WERI-Rb-1 (cell line): ENCODE data around the gene SLF2.
A peak's percentile ranks its signal among the peaks of the same experiment; 100 is the strongest.

Experiments used
- DNase-seq: peaks from one replicate; pipeline ENCODE4 v3.0.0-alpha.2; 2020
- H3K27ac ChIP-seq: fragments of 250-450 bp; sonication (Bioruptor Pico); 2 replicates; pipeline ENCODE4 v1.5.1; 2020; ENCODE audit warnings: mild to moderate bottlenecking, moderate library complexity
- H3K27me3 ChIP-seq: fragments of 250-450 bp; sonication (Bioruptor Pico); 2 replicates; pipeline ENCODE4 v1.5.1; 2021; ENCODE audit warnings: mild to moderate bottlenecking, low read depth, moderate library complexity; ENCODE audit not compliant: insufficient read depth, severe bottlenecking
- H3K36me3 ChIP-seq: fragments of 250-450 bp; sonication (Bioruptor Pico); 2 replicates; pipeline ENCODE4 v1.5.1; 2020; ENCODE audit warnings: mild to moderate bottlenecking, moderate library complexity
- H3K4me3 ChIP-seq: 2 replicates; pipeline ENCODE4 v1.5.1; 2011; ENCODE audit warnings: low read depth, mild to moderate bottlenecking, control low read depth, low read length
- H3K9me3 ChIP-seq: fragments of 250-450 bp; sonication (Bioruptor Pico); 2 replicates; pipeline ENCODE4 v1.5.1; 2021; ENCODE audit warnings: mild to moderate bottlenecking, moderate library complexity; ENCODE audit not compliant: severe bottlenecking
- TF ChIP-seq, protein P1 (sequence below): IDR thresholded peaks from 2 replicates; pipeline ENCODE4 v1.5.1; 2011; ENCODE audit warnings: low read depth, mild to moderate bottlenecking, control low read depth, inconsistent platforms, low read length

The SLF2 gene

DNA sequence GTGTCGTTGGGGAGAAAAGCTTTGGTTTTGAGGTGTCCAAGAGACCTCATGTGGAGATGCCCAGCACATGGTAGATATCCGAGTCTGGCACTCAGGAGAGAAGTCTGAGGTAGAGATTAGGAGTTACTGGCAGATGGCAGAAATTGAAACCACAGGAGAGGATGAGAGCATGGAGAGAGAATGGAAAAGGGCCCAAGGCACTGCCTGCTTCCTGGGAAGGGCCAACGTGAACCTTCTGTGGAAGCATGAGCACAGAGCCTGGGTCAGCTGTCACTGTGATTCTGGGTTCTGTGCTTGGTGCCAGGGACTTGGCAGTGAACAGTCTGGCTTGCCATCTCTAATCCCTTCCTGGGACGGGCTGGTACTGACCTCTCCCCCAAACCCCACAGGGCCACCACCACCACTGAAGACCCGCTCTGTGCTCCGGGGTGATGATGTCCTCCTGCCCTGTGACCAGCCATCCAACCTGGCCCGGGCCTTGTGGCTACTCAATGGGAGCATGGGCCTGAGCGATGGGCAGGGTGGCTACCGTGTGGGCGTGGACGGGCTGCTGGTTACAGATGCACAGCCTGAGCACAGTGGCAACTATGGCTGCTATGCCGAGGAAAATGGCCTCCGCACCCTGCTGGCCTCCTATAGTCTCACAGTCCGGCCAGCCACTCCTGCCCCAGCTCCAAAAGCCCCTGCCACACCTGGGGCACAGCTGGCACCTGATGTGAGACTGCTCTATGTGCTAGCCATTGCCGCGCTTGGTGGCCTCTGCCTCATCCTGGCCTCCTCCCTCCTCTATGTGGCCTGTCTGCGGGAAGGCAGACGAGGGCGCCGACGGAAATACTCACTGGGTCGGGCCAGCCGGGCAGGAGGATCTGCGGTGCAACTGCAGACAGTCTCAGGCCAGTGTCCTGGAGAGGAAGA, 70.4 kb downstream of the SLF2 start:
- H3K36me3 ChIP-seq = peaks cover 54% of the 10 kb centered on the region
- H3K27me3 ChIP-seq = no peaks in the 10 kb centered on the region
- H3K9me3 ChIP-seq = no peaks in the 10 kb centered on the region
- H3K4me3 ChIP-seq = no peak overlapping the region
- peak overlapping the region; percentile 47 for H3K27ac ChIP-seq
- TF ChIP-seq, protein P1, sequence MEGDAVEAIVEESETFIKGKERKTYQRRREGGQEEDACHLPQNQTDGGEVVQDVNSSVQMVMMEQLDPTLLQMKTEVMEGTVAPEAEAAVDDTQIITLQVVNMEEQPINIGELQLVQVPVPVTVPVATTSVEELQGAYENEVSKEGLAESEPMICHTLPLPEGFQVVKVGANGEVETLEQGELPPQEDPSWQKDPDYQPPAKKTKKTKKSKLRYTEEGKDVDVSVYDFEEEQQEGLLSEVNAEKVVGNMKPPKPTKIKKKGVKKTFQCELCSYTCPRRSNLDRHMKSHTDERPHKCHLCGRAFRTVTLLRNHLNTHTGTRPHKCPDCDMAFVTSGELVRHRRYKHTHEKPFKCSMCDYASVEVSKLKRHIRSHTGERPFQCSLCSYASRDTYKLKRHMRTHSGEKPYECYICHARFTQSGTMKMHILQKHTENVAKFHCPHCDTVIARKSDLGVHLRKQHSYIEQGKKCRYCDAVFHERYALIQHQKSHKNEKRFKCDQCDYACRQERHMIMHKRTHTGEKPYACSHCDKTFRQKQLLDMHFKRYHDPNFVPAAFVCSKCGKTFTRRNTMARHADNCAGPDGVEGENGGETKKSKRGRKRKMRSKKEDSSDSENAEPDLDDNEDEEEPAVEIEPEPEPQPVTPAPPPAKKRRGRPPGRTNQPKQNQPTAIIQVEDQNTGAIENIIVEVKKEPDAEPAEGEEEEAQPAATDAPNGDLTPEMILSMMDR = no peak
- DNase-seq = no peak

DNA sequence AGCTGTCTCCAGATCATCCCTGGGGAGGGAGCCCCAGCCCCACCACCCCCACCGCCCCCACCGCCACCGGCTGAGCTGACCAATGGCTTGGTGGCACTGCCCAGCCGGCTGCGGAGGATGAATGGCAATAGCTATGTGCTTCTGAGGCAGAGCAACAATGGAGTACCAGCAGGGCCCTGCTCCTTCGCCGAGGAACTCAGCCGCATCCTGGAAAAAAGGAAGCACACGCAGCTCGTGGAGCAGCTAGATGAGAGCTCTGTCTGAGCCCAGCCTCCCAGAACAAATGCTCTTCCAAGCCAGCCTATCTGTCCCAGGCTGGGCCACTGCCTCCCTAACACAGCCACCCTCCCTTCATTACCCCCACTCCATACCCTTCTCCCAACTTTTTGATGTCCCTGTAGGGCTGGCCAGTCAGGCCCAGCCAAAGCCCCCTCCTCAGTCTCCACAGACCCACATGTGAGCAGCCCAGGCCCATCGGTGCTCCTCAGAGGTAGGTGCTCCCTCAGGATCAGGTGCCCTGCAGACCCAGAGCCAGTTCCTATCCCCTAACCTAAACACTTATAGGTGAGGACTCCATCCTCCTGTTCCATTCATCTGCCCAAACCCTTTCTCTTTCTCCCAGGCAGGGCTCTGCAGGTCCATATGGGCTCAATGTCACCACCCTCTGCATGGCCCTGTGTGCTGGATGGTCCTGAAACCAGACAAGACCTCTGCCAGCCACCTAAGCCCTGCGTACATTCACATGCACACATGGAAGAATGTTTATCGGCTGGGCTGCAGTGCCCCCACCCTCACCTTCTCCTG, 71.3 kb downstream of the SLF2 start:
- Histone ChIP-seq H3K4me3 (no peak overlapping the region), H3K9me3 (no peaks in the 10 kb centered on the region), H3K27me3 (no peaks in the 10 kb centered on the region), H3K36me3 (peaks cover 51% of the 10 kb centered on the region), H3K27ac (no peak overlapping the region)
- TF ChIP-seq, protein P1 = no peak
- DNase-seq = no peak

DNA sequence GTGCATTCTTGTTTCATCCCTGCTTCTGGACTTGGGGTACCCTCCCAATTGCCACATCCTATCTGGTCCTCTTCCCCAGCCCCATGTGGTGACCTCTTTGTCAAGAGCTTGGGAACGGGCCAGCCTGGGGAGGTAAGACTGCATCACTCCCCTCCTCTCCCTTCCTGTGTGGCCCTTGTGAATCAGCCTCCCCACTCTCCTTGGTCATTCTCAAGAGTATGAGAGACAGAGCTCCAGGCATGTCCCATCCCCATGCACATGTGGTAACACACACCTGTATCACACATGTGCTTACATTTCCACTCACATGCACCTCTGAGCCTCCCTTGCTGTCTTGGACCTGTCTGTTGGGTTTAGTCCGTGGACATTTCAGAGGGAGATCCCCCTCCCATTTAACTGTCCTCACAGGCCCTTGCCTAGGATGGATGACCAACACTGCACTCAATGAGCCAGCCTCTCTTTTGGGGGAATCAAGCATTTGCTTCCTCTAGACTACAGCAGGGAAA, 72.0 kb downstream of the SLF2 start:
- no peak overlapping the region for H3K4me3 ChIP-seq
- no peak overlapping the region for H3K27ac ChIP-seq
- peaks cover 57% of the 10 kb centered on the region for H3K36me3 ChIP-seq
- TF ChIP-seq, protein P1 = no peak
- no peaks in the 10 kb centered on the region for H3K27me3 ChIP-seq
- DNase-seq = no peak
- no peaks in the 10 kb centered on the region for H3K9me3 ChIP-seq

DNA sequence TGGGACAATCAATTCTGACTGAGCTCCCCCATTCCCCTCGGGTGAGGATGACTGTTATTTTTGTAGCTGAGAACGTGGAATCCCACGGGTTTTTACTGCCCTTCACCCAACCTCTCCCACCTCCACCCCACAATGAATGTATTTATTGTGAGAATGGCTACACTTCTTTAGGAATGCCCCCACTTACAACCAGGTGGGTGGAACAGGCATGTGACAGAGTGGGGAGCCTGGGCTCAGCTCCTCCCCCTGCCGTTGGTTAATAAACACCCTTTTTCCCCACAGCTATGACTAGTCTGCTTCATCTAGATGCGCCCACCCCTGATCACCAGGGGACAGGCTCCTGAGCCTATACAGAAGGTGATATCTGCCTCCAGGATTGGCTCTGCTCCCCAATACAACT, 72.6 kb downstream of the SLF2 start:
- H3K27ac ChIP-seq = no peak overlapping the region
- no peaks in the 10 kb centered on the region for H3K27me3 ChIP-seq
- no peak for DNase-seq
- TF ChIP-seq, protein P1 = no peak
- no peaks in the 10 kb centered on the region for H3K9me3 ChIP-seq
- peaks cover 57% of the 10 kb centered on the region for H3K36me3 ChIP-seq
- no peak overlapping the region for H3K4me3 ChIP-seq

DNA sequence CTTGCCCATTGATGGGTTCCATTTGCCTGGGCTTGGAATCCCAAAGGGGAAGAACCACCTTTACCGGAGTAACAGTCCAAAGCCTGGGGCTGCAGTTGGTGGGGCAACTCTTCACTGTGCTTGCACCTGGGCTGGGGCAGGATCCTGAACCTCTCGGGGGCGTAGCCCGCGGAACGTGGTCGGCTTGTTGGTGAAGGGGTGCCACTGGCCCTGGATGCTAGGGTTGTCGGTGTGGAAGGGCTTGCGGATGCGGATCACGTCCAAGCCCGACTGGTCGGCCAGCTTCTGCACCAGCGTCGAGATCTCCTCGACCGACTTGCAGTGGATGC, 73.8 kb downstream of the SLF2 start:
- H3K9me3 ChIP-seq = no peaks in the 10 kb centered on the region
- no peak for DNase-seq
- TF ChIP-seq, protein P1 = no peak
- peaks cover 57% of the 10 kb centered on the region for H3K36me3 ChIP-seq
- peak overlapping the region; percentile 86 for H3K27ac ChIP-seq
- no peaks in the 10 kb centered on the region for H3K27me3 ChIP-seq
- H3K4me3 ChIP-seq = peak overlapping the region; percentile 96
